Ovary (tissue), 3 donors: ENCODE data around the gene MAP1LC3B.

Experiments
- EP300 ChIP-seq: sonication (generic); formaldehyde crosslinking; IDR thresholded peaks from one replicate; pipeline ENCODE4 v1.6.1; 2017; ENCODE audit warnings: antibody characterized with exemption
- POLR2A ChIP-seq: fragments of 450-650 bp; IDR thresholded peaks from one replicate; pipeline ENCODE4 v1.6.1; 2017; ENCODE audit warnings: antibody characterized with exemption, mild to moderate bottlenecking, moderate library complexity
- TF ChIP-seq, protein P1 (sequence below), 3 donors: fragments of 450-650 bp in 2 of 3; fragments of 200-600 bp in 1 of 3; IDR thresholded peaks; one replicate each; pipeline versions ENCODE4 v1.5.1 to v1.8.0; 2016 to 2022; ENCODE audit warnings: antibody characterized with exemption in 3 of 3, mild to moderate bottlenecking in 1 of 3
- donor health status: DM: no; HTN: no; CAD: no.

DNA sequence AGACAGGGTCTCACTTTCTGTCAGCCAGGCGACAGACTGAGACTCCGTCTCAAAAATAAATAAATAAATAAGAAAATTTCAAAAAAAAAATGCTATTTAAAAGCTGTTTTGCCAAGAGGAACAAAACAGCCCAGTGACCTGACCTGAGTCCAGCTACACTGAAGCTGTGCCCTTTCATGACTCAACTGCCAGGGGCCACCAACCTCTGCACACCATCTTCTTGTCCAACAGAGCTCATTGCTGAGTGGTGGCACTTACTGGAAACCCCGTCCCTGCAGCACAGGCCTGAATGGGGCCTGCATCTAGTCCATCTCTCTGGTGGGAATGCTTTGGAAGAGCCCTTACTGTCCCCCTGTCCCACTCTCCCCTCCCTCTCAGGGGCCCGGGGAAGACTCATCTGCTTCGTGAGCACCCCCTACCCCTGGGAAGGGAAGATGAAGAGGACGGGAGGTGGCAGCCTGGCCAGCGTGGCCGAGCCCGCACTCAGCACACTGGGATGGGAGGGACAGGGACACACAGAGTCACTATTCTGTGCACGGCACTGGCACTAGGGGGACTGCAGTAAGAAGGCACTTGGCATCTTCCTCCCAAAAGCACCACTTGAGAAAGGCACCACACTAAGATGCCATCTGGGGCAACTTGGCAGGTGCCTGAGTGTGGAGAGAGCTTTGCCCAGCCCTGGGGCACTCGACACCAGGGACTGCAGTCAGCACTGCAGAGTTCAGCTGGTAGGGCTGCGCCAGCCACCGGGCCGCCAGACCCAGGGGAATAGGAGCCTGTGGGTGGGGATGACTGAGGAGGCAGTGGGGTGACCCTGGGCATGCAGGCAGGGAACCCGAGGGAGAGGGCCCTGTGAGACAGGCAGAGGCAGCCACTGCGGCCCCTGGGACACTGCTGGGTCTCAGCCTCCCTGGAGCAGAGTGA is 22.1 kb upstream of the MAP1LC3B start:
- TF ChIP-seq, protein P1, sequence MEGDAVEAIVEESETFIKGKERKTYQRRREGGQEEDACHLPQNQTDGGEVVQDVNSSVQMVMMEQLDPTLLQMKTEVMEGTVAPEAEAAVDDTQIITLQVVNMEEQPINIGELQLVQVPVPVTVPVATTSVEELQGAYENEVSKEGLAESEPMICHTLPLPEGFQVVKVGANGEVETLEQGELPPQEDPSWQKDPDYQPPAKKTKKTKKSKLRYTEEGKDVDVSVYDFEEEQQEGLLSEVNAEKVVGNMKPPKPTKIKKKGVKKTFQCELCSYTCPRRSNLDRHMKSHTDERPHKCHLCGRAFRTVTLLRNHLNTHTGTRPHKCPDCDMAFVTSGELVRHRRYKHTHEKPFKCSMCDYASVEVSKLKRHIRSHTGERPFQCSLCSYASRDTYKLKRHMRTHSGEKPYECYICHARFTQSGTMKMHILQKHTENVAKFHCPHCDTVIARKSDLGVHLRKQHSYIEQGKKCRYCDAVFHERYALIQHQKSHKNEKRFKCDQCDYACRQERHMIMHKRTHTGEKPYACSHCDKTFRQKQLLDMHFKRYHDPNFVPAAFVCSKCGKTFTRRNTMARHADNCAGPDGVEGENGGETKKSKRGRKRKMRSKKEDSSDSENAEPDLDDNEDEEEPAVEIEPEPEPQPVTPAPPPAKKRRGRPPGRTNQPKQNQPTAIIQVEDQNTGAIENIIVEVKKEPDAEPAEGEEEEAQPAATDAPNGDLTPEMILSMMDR (IDR thresholded peaks at IDR 0.05): no peak
- TF ChIP-seq POLR2A (no peak), EP300 (no peak)
